Upper lobe of right lung (tissue), 1 donor: Measurements from ENCODE around the gene ZKSCAN3. TPM values are rescaled to one million over a fixed set of nuclear protein-coding genes. Genes with fewer than 3 reads are reported as not detected.

ENCODE experiments used
- ATAC-seq: fragments of 200-7000 bp; cut with Tn5 transposase; one replicate; pipeline ENCODE4 v1.9.1; 2020; ENCODE audit warnings: mild to moderate bottlenecking, moderate library complexity
- DNase-seq: peaks from one replicate; pipeline ENCODE4 v3.0.0-alpha.2; 2020
- H3K27ac ChIP-seq: fragments of 200-600 bp; one replicate; pipeline ENCODE4 v1.8.0; 2022
- H3K27me3 ChIP-seq: fragments of 200-600 bp; one replicate; pipeline ENCODE4 v1.8.0; 2022; ENCODE audit warnings: mild to moderate bottlenecking
- H3K36me3 ChIP-seq: fragments of 200-600 bp; one replicate; pipeline ENCODE4 v1.8.0; 2022
- H3K4me1 ChIP-seq: fragments of 200-600 bp; one replicate; pipeline ENCODE4 v1.8.0; 2022
- H3K4me3 ChIP-seq: fragments of 200-600 bp; one replicate; pipeline ENCODE4 v1.8.0; 2022; ENCODE audit warnings: mild to moderate bottlenecking
- H3K9me3 ChIP-seq: fragments of 200-600 bp; one replicate; pipeline ENCODE4 v1.8.0; 2022
- CTCF ChIP-seq: fragments of 200-600 bp; IDR thresholded peaks from one replicate; pipeline ENCODE4 v1.8.0; 2022; ENCODE audit warnings: antibody characterized with exemption
- intact Hi-C: fragments of 100-400 bp; cut with DNase I; formaldehyde crosslinking; loops from one replicate; pipeline ENCODE4 v1.11.0; 2022
- total RNA-seq: library from RNA; stranded (reverse); fragmentation: NEBNext Ultra II Directional; extraction: Animal tissue kit (Norgen Biotek cat#: 25700); gene quantifications from one replicate; pipeline ENCODE4 v1.2.1, GENCODE V29; 2021
- donor health status: DM: no; HTN: yes; CAD: no; lungs with severe emphysema.

The ZKSCAN3 gene
- total RNA-seq, 1 donor from 2014 or later, result 7.3 TPM

DNA sequence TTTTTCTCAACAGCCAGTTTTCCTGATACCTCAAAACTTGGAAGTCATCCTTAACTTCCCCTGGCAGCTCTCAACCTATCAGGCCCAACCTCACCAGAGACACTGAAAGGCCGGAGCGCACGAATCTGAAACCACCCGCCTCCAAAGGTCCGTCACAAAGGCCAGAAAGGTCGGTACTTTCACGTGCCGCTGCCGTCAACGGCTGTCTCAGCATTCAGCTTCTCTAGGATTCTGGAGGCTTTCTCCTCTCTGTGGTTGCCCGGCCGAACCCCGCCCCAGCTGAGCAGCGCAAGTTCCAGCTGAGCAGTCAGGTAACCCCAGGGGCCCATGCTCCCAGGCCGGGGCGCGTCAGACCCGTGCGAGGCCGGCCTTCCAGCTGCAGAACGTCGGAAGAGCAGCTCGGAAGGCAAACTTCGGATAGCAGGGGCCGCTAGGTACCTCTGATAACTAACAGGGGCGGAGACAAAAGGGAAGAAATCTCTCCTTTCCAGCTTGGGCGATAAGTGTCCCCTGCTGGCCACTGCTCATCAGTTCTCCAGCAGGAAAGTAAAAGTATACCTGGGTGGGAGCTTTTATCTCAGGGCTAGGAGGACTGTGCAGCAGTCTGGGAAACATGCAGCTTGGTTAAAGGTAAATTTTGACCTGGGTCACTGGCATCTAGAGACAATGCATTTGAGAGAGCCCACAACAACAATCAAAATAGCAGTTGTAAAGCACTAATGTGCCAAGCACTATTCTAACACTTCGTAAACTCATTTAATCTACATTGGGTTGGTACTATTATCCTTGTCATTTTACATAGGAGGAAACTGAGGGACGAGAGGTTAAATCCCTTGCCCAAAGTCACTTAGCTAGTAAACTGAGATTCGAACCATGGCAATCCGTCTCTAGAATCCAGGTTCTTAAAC, 33.7 kb downstream of the ZKSCAN3 start:
- peak overlapping the region; percentile 53 for H3K4me3 ChIP-seq
- intact Hi-C loops, result no loop called here
- peaks cover 10% of the 10 kb centered on the region for H3K4me1 ChIP-seq
- peaks cover 30% of the 10 kb centered on the region for H3K36me3 ChIP-seq
- TF ChIP-seq CTCF, result peak; percentile 52
- peak; percentile 93 for DNase-seq
- no peaks in the 10 kb centered on the region for H3K9me3 ChIP-seq
- H3K27ac ChIP-seq, result peak overlapping the region; percentile 76
- ATAC-seq, result peak; percentile 100
- no peaks in the 10 kb centered on the region for H3K27me3 ChIP-seq

DNA sequence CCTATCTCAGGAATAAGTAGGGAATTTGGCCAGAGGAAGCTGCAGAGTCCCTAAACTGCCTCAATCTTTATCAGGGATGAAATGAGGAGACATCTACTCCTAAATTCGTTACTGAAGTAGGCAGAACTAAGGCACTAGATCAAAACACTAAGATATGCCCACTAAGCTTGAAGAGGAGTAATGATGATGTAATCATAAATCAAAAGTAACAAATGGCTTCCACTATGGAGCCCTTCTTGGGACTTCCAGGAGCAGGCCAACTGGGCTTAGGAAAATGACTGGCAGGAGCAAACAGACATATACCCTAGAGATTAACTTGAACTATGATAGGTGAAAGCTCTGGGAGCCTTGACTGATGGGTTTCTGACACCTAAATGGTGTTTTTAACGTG, 34.4 kb downstream of the ZKSCAN3 start:
- H3K27ac ChIP-seq, result peak overlapping the region; percentile 76
- DNase-seq (no peak), ATAC-seq (no peak)
- H3K36me3 ChIP-seq, result peaks cover 36% of the 10 kb centered on the region
- H3K4me1 ChIP-seq, result peaks cover 10% of the 10 kb centered on the region
- TF ChIP-seq CTCF, result no peak
- no peaks in the 10 kb centered on the region for H3K27me3 ChIP-seq
- H3K4me3 ChIP-seq, result no peak overlapping the region
- H3K9me3 ChIP-seq, result no peaks in the 10 kb centered on the region
- intact Hi-C loops, result no loop called here

- no peaks in the 10 kb centered on the region for H3K27me3 ChIP-seq
- no peak overlapping the region for H3K27ac ChIP-seq
- H3K36me3 ChIP-seq, result peaks cover 61% of the 10 kb centered on the region
- TF ChIP-seq CTCF, result no peak
- H3K4me1 ChIP-seq, result no peaks in the 10 kb centered on the region
- no peaks in the 10 kb centered on the region for H3K9me3 ChIP-seq
- ATAC-seq (no peak), DNase-seq (no peak)
- H3K4me3 ChIP-seq, result no peak overlapping the region
- intact Hi-C loops, result no loop called here
Observed at GRCh38 chr6:28390688-28391087, 40.9 kb downstream of the ZKSCAN3 start.

DNA sequence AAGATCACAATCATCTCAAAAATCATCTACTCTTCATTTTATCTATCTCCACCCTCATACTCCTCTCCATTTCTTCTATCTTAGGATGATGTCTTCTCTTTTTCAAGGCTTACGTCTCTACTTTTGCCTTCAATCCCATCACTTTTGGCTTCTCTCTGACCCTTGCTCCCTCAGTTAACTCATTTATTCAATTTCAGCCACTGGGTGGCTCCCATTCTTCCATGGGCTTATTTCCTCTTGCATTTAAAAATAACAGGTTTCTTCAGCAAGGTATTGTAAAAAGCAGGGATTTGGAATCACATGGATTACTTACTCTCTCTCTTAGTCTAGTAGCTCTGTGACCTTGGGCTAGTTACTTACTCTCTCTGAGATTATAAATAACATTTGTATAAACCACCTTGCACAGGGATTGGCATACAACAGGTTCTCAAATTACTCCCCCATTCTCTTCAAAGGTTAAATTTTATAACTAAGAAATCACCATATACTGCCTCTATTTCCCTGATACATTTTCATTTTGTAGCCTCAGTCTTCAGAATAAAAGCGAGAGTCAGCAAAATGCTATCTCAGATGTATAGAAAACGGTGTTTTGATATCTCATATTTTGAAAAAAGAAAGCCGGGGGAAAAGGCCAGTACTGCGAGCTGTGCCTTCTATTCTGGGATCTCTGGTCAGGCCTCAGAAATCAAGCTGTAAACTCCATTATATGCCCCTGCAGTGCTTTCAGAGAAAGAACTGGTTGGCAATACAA, 44.3 kb downstream of the ZKSCAN3 start:
- H3K9me3 ChIP-seq, result no peaks in the 10 kb centered on the region
- H3K36me3 ChIP-seq, result peaks cover 54% of the 10 kb centered on the region
- intact Hi-C loops, result no loop called here
- no peak overlapping the region for H3K27ac ChIP-seq
- no peak for DNase-seq
- no peak overlapping the region for H3K4me3 ChIP-seq
- H3K4me1 ChIP-seq, result peaks cover 5% of the 10 kb centered on the region
- peak; percentile 12 for TF ChIP-seq CTCF
- no peak for ATAC-seq
- no peaks in the 10 kb centered on the region for H3K27me3 ChIP-seq

DNA sequence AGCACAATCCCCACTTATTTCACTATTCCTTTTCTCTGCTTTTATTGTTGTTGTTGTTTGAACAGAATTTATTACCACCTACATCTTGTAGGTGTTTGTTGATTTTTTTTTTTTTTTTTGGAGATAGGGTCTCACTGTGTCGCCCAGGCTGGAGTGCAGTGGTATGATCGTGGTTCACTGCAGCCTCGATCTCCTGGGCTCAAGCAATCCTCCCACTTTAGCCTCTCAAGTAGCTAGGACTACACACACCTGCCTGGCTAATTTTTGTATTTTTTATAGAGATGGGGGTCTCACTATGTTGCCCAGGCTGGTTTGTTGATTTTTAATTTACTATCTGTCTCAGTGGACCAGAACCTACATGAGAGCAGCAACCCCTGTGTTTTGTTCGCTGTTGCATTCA, 46.2 kb downstream of the ZKSCAN3 start:
- DNase-seq (no peak), ATAC-seq (no peak)
- intact Hi-C loops, result no loop called here
- H3K9me3 ChIP-seq, result no peaks in the 10 kb centered on the region
- TF ChIP-seq CTCF, result no peak
- H3K36me3 ChIP-seq, result peaks cover 36% of the 10 kb centered on the region
- peaks cover 5% of the 10 kb centered on the region for H3K4me1 ChIP-seq
- H3K27me3 ChIP-seq, result no peaks in the 10 kb centered on the region
- no peak overlapping the region for H3K4me3 ChIP-seq
- H3K27ac ChIP-seq, result no peak overlapping the region
